ENCODE results near the gene ZNF576.
A peak's percentile ranks its signal among the peaks of the same experiment; 100 is the strongest.

Gene ZNF576

DNA sequence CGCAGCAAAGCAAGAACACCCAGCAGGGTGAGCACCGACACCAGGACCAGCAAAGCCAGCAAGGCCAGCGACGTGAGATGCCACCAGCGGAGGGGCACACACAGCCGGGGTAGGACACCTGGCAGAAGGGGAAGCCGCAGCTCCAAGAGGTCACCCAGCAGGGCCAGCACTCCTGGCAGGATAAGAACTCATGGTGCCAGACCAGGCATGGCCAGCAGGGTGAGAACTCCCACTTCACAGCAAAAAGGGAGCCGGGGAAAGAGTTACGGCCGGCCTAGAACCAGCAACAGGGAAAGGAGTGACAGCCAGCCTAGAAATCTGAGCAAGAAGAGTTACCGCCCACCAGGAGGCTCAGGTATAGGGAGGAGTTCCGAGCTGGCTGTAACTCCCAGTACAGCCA, 16.0 kb downstream of the ZNF576 start:
- TF ChIP-seq, protein P1, sequence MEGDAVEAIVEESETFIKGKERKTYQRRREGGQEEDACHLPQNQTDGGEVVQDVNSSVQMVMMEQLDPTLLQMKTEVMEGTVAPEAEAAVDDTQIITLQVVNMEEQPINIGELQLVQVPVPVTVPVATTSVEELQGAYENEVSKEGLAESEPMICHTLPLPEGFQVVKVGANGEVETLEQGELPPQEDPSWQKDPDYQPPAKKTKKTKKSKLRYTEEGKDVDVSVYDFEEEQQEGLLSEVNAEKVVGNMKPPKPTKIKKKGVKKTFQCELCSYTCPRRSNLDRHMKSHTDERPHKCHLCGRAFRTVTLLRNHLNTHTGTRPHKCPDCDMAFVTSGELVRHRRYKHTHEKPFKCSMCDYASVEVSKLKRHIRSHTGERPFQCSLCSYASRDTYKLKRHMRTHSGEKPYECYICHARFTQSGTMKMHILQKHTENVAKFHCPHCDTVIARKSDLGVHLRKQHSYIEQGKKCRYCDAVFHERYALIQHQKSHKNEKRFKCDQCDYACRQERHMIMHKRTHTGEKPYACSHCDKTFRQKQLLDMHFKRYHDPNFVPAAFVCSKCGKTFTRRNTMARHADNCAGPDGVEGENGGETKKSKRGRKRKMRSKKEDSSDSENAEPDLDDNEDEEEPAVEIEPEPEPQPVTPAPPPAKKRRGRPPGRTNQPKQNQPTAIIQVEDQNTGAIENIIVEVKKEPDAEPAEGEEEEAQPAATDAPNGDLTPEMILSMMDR (conservative IDR thresholded peaks at IDR 0.05; ENCODE audit: low read depth, low read length), result no peak
- no peak overlapping the region for H3K4me3 ChIP-seq (ENCODE audit: low read length)
- no peak for DNase-seq (ENCODE audit: low read depth)

DNA sequence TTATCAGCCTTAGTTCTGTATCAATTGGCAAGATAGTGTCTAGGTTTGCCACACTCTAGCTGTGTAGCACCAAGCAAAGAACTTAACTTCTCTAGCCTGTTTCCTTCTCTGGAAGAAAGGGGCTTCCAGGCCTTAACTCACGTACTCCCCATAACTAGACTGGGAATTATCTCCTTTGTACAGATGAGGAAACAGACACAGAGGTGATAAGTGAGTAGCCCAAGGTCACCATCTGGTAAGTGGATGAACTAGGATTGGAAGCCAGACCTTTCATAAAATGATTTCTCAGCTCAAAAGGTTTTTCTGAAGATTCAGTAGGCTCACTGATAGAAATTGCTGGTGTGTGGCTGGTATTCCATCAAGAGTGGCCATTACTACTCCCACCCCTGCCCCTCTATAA, 19.9 kb downstream of the ZNF576 start:
- TF ChIP-seq, protein P1 (conservative IDR thresholded peaks at IDR 0.05; ENCODE audit: low read depth, low read length), result no peak
- no peak for DNase-seq (ENCODE audit: low read depth)
- no peak overlapping the region for H3K4me3 ChIP-seq (ENCODE audit: low read length)

DNA sequence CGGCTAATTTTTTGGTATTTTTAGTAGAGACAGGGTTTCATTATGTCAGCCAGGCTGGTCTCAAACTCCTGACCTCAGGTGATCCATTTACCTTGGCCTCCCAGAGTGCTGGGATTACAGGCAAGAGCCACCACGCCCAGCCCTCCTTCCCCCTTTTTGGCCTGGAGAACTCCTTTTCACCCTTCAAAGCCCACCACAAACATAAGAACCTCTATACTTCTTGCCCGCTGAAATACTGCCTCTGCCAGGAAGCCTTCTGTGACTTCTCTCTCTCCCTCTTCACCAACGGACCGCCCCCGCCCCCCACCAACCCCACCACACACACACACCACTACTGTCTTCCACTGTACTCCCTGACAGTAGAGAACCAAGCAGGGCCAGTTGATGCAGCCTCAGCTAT, 20.6 kb downstream of the ZNF576 start:
- TF ChIP-seq, protein P1 (conservative IDR thresholded peaks at IDR 0.05; ENCODE audit: low read depth, low read length), result no peak
- no peak overlapping the region for H3K4me3 ChIP-seq (ENCODE audit: low read length)
- no peak for DNase-seq (ENCODE audit: low read depth)

DNA sequence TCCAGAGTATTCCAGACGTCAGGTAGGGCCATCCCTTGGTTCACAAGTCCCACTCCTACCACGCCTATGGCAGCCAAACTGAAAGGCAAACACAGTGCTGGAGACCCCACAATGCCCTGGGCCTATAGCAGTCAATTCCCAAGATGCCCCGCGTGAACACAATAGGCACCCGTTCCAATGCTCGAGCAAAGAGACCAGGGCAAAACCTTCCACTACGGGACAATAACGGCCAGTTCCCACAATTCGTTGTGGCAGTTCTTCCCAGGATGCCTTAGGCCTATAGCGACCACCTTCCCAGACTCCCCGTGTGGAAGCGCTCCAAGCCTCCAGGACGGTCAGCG, 22.5 kb downstream of the ZNF576 start:
- DNase-seq (ENCODE audit: low read depth), result no peak
- H3K4me3 ChIP-seq (ENCODE audit: low read length), result peak overlapping the region; percentile 72

DNA sequence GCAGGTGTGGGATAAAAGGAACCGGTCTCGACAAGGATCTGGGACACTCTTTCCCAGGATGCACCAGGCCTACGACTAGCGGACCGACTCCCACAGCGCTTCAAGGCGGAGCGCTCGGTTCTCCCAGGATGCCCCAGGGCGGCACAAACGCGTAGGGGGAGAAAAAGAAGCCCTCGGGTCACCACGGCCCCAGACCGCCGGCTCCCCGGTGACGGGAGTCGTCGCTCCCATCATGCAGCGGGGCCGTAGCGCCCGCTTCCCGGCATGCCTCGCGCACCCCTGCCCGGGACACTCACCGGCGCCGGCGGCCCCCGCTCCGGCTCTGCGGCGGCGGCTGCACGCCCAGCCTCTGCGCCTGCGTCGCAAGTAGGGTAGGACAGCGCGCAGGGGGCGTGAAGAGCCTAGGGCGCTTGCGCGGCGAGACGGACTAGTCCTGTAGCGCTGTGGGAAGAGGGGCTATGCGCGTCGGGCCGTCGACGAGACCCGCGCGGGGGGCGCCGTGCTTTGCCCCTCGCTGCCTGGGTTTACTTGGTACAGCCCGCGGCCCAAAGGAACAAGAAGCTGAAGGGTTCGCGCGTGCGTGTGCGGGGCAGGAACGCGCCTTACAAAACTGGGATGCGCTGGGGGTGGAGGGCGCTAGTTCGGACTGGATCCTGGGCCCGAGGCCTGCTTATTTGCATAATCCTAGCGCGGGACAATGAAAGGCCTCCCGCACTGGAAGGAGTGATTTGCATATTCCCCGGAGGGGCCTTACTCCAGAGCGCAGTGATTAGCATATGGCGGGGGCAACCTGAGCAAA, 23.1 kb downstream of the ZNF576 start, which contains the start of gene ZNF428:
ZNF428 (minus strand) TSS at position 368 of the 799 bp plus-strand sequence. CDS start 5,325 bp downstream, outside the sequence.
- peak within 1 kb of the TSS; percentile 72 for H3K4me3 ChIP-seq (ENCODE audit: low read length)
- peak; percentile 83 for DNase-seq (ENCODE audit: low read depth)
- TF ChIP-seq, protein P1 (conservative IDR thresholded peaks at IDR 0.05; ENCODE audit: low read depth, low read length), result no peak

More for the DNA sequence above, 22.5 kb downstream of the ZNF576 start:
- TF ChIP-seq, protein P1 (conservative IDR thresholded peaks at IDR 0.05; ENCODE audit: low read depth, low read length), result no peak

DNA sequence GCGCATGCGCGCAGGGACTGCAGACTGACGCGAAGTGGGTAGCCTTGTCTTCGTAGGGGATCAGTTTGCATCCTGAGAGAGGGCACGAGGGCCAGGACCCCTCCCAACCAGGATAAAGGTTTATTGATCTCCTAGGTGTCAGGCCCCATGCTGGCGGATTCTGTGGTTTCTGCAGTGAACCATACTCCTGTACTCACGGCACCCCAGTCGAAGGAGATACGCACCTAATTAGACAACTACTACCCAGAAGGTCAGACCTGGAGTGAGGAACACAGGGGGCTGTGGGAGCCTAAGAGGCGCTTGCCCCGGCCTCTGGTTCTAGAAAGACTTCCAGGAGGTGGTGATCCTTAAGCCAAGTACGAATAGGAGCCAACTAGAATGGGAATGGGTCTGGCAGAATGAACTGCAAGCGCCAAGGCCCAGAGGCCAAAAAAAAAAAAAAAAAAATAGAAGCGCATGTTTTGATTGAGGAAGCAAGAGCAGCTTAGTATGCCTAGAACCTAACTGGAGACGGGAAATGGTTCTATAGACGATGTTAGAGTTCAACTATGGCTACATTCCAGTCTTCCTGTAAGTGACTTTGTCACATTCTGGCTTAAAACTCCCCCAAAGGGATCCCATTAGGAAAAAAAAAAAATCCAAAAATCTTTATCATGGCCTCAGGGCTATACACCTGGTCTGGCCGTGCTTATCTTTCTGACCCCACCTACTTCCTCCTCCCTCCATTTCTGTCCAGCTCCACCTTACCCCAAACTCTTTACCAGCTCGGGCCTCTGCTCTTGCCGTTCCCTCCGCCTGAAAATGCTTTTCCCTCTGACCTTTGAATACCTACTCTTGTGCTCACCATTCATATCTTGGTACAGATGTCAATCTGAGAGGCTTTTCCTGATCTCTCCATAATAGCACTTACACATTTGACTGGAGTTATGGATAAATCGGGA, 23.9 kb downstream of the ZNF576 start:
- TF ChIP-seq, protein P1 (conservative IDR thresholded peaks at IDR 0.05; ENCODE audit: low read depth, low read length), result no peak
- peak overlapping the region; percentile 72 for H3K4me3 ChIP-seq (ENCODE audit: low read length)
- DNase-seq (ENCODE audit: low read depth), result no peak

Data from retinal pigment epithelial cell (primary cell).